GM12878 (cell line): Measurements from ENCODE around the gene PAIP1. TPM values are rescaled to one million over a fixed set of nuclear protein-coding genes. Genes with fewer than 3 reads are reported as not detected.

Source experiments
- ATAC-seq: fragments of 200-7000 bp; cut with Tn5 transposase; 3 replicates; pipeline ENCODE4 v1.9.1; 2020; ENCODE audit warnings: mild to moderate bottlenecking, moderate library complexity
- BruUV-seq: library from RNA; stranded (reverse); fragments of 400-500 nt; replicated peaks from 2 replicates; lab custom pipeline; 2021; lab: Mats Ljungman, UMichigan
- CTCF ChIA-PET: fragments of 300-600 bp; sonication (Branson Sonifier 250); formaldehyde crosslinking; extraction: SDS; loops from one replicate; lab custom pipeline; 2021; ENCODE audit warnings: inconsistent platforms; lab: Yijun Ruan, JAX
- POLR2A ChIA-PET: fragments of 350-600 bp; formaldehyde crosslinking; extraction: SDS; loops from one replicate; lab custom pipeline; 2021; ENCODE audit warnings: inconsistent platforms; lab: Charles Lee
- RAD21 ChIA-PET: fragments of 300-600 bp; sonication (Branson Sonifier 250); formaldehyde crosslinking; loops from one replicate; lab custom pipeline; 2023; ENCODE audit warnings: antibody characterized with exemption; ENCODE audit not compliant: unreplicated experiment; lab: Charles Lee
- SMC1A ChIA-PET: fragments of 300-600 bp; sonication (Branson Sonifier 250); formaldehyde crosslinking; loops from one replicate; lab custom pipeline; 2023; ENCODE audit not compliant: unreplicated experiment, uncharacterized antibody; lab: Charles Lee
- DNase-seq: peaks from one replicate; pipeline ENCODE4 v3.0.0-alpha.2; 2011; ENCODE audit warnings: low read depth, low spot score
- FAIRE-seq: peaks from 3 replicates; lab custom pipeline; 2011; peaks lifted over from hg19 to GRCh38; lab: Jason Lieb, UNC
- H2AFZ ChIP-seq: 2 replicates; pipeline ENCODE4 v1.6.0; 2011; ENCODE audit warnings: low read depth, low read length, control low read depth; ENCODE audit not compliant: control insufficient read depth
- H3K27ac ChIP-seq: 2 replicates; pipeline ENCODE4 v1.5.1; 2011; ENCODE audit warnings: control low read depth; ENCODE audit not compliant: control insufficient read depth, insufficient read depth
- H3K27me3 ChIP-seq, 2 experiments: replicated peaks in 1 of 2; 2 replicates each; pipeline versions ENCODE4 v1.6.0 to v1.6.1; 2011; ENCODE audit warnings: low read length in 1 of 2; ENCODE audit not compliant: control insufficient read depth in 2 of 2, insufficient read depth in 2 of 2
- H3K36me3 ChIP-seq, 2 experiments: 2 replicates each; pipeline ENCODE4 v1.5.1; 2011; ENCODE audit warnings: low read length in 1 of 2; ENCODE audit not compliant: control insufficient read depth in 2 of 2, insufficient read depth in 2 of 2
- H3K4me1 ChIP-seq: 2 replicates; pipeline ENCODE4 v1.6.1; 2011; ENCODE audit warnings: mild to moderate bottlenecking, low read length, moderate library complexity, mixed read lengths; ENCODE audit not compliant: control insufficient read depth, insufficient read depth
- H3K4me2 ChIP-seq: 2 replicates; pipeline ENCODE4 v1.6.0; 2011; ENCODE audit warnings: control low read depth; ENCODE audit not compliant: control insufficient read depth, insufficient read depth
- H3K4me3 ChIP-seq: fragments of 200-600 bp; sonication (generic); 2 replicates; pipeline ENCODE4 v1.5.1; 2016
- H3K79me2 ChIP-seq: 2 replicates; pipeline ENCODE4 v1.6.0; 2011; ENCODE audit warnings: low read length; ENCODE audit not compliant: control insufficient read depth, insufficient read depth
- H3K9ac ChIP-seq: 2 replicates; pipeline ENCODE4 v1.8.0; 2011; ENCODE audit warnings: low read length, control low read depth, mixed read lengths; ENCODE audit not compliant: control insufficient read depth, insufficient read depth
- H3K9me3 ChIP-seq: replicated peaks from 3 replicates; pipeline ENCODE4 v1.5.1; 2011; ENCODE audit warnings: mild to moderate bottlenecking, low read length; ENCODE audit not compliant: control insufficient read depth, insufficient read depth
- H4K20me1 ChIP-seq: 2 replicates; pipeline ENCODE4 v1.6.0; 2011; ENCODE audit not compliant: control insufficient read depth, insufficient read depth
- BACH1 ChIP-seq: fragments of 450-650 bp; IDR thresholded peaks from 2 replicates; pipeline ENCODE4 v1.6.1; 2017; ENCODE audit warnings: mild to moderate bottlenecking, borderline replicate concordance
- BHLHE40 ChIP-seq, 2 experiments: fragments of 450-650 bp in 1 of 2; IDR thresholded peaks; 2 replicates each; pipeline ENCODE4 v1.6.1; 2011 to 2017; ENCODE audit warnings: low read depth in 2 of 2, borderline replicate concordance in 1 of 2, improper control_type of control experiment in 1 of 2, low read length in 1 of 2, mild to moderate bottlenecking in 1 of 2
- MEF2B ChIP-seq: fragments of 450-650 bp; IDR thresholded peaks from 2 replicates; pipeline ENCODE4 v1.6.1; 2018; ENCODE audit warnings: mild to moderate bottlenecking, moderate library complexity; ENCODE audit not compliant: partially characterized antibody, poor library complexity, severe bottlenecking
- RUNX3 ChIP-seq: IDR thresholded peaks from 2 replicates; pipeline ENCODE4 v1.6.1; 2012; ENCODE audit warnings: low read length, inconsistent platforms
- WGBS: methylation state at CpG from one replicate; pipeline ENCODE4 v1.1.6; 2016; ENCODE audit warnings: low lambda C conversion rate; ENCODE audit not compliant: insufficient replicate concordance, insufficient coverage; ENCODE audit errors: missing lambda C conversion rate; 5-methylcytosine and 5-hydroxymethylcytosine counted together
- in situ Hi-C: fragments of 300-500 bp; cut with MboI; formaldehyde crosslinking; loops from 9 replicates; pipeline ENCODE4 v1.14.3; 2018; ENCODE audit warnings: mixed read lengths
- intact Hi-C: fragments of 100-400 bp; cut with micrococcal nuclease; formaldehyde crosslinking; loops from one replicate; pipeline ENCODE4 v1.14.2; 2022; ENCODE audit not compliant: unreplicated experiment
- polyA plus RNA-seq, 11 experiments: library from polyadenylated mRNA; depleted of rRNA in 4 of 11; unstranded in 6 of 11; stranded (reverse) in 5 of 11; fragments of >200 nt; fragmentation: Nextera tagmentation in 4 of 11; fragmentation: Illumina TruSeq in 1 of 11; extraction: Ambion mirVana in 4 of 11; extraction: Trizol in 1 of 11; gene quantifications; 1 replicate in 1 of 11; 2 replicates in 10 of 11; pipeline versions ENCODE4 v1.2.1 to v1.2.3, GENCODE V29; 2011 to 2016; ENCODE audit warnings: inconsistent platforms in 2 of 11, missing spikeins in 2 of 11, low read depth in 1 of 11
- total RNA-seq, 4 experiments: library from RNA; depleted of rRNA in 3 of 4; stranded (reverse); fragments of >200 nt in 3 of 4; fragmentation: Illumina TruSeq in 1 of 4; extraction: Trizol in 1 of 4; gene quantifications; 2 replicates each; pipeline versions ENCODE4 v1.2.1 to v1.2.3, GENCODE V29; 2013 to 2021
- TF ChIP-seq, protein P1 (sequence below): fragments of 450-650 bp; IDR thresholded peaks from 2 replicates; pipeline ENCODE4 v1.6.1; 2017; ENCODE audit warnings: low read depth, mild to moderate bottlenecking, moderate library complexity
- TF ChIP-seq, protein P2 (sequence below): IDR thresholded peaks from 2 replicates; pipeline ENCODE4 v1.6.1; 2012; ENCODE audit warnings: low read depth, low read length, improper control_type of control experiment

The PAIP1 gene
- total and polyA plus RNA-seq, 10 of the 15 experiments (the other 5 are each of a cell fraction or from before 2014, with no cell fraction given) = 37.4 to 90.9 (median 57.0) TPM

DNA sequence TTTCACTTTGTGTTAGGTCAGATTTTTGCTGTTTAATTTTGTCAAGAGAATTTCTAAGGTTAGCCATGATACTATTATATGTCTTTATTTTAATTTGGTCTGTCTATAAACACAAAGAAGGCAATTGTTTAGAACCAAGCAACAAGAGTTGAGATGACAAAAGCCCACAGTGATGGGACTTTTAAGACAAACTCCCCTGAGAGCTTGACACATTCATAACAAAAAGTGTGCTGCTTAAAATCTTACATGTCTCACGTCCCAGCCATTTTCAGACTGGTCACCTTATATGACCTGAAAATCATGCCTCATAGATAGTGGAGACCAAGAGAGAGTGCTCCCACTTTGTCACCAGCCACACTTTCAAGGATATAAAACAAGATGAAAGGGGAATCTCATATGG, 24.5 kb upstream of the PAIP1 start:
- Histone ChIP-seq H4K20me1 (no peaks in the 10 kb centered on the region), H3K4me2 (no peak overlapping the region), H3K9me3 (no peaks in the 10 kb centered on the region), H2AFZ (no peak overlapping the region), H3K27me3 (no peaks in the 10 kb centered on the region), H3K4me3 (no peak overlapping the region), H3K79me2 (no peaks in the 10 kb centered on the region), H3K36me3 (no peaks in the 10 kb centered on the region; a peak in 1 of 4 replicates), H3K9ac (no peak overlapping the region), H3K4me1 (no peaks in the 10 kb centered on the region), H3K27ac (no peak overlapping the region)
- ChIA-PET CTCF (no interaction called here), SMC1A (no interaction called here), POLR2A (no interaction called here), RAD21 (no interaction called here)
- intact Hi-C loops (no loop called here), in situ Hi-C loops (no loop called here)
- ATAC-seq (peak; percentile 68), DNase-seq (no peak), FAIRE-seq (no peak)
- TF ChIP-seq RUNX3 (no peak), MEF2B (peak; percentile 73), BACH1 (no peak), BHLHE40 (IDR thresholded peaks at IDR 0.05; ENCODE audit: borderline replicate concordance in 1 of 2, low read depth in 2 of 2, low read length in 1 of 2) (peak in 1 of 2 experiments; percentile 30; a peak in 1 of 4 replicates)
- TF ChIP-seq, protein P1, sequence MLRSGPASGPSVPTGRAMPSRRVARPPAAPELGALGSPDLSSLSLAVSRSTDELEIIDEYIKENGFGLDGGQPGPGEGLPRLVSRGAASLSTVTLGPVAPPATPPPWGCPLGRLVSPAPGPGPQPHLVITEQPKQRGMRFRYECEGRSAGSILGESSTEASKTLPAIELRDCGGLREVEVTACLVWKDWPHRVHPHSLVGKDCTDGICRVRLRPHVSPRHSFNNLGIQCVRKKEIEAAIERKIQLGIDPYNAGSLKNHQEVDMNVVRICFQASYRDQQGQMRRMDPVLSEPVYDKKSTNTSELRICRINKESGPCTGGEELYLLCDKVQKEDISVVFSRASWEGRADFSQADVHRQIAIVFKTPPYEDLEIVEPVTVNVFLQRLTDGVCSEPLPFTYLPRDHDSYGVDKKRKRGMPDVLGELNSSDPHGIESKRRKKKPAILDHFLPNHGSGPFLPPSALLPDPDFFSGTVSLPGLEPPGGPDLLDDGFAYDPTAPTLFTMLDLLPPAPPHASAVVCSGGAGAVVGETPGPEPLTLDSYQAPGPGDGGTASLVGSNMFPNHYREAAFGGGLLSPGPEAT = 0 out of 2 replicates have a peak, but pooled peaks have one; percentile 21
- TF ChIP-seq, protein P2, sequence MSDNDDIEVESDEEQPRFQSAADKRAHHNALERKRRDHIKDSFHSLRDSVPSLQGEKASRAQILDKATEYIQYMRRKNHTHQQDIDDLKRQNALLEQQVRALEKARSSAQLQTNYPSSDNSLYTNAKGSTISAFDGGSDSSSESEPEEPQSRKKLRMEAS = no peak
- WGBS = 0% methylated on average over 1 of the region's 1 CpG
- no TSS peak for BruUV-seq
